A549 (cell line): ENCODE data around the gene RTL1. TPM values are rescaled to one million over a fixed set of nuclear protein-coding genes. Genes with fewer than 3 reads are reported as not detected.

ENCODE experiments used
- ATAC-seq, 2 experiments: fragments of 200-7000 bp in 1 of 2; fragments of >200 bp in 1 of 2; cut with Nextera tagmentation in 1 of 2; cut with Tn5 transposase in 1 of 2; 3 replicates each; pipeline versions ENCODE4 v1.8.0 to v1.9.1; 2018 to 2020; ENCODE audit warnings: mild to moderate bottlenecking in 1 of 2, moderate library complexity in 1 of 2
- CTCF ChIA-PET: fragments of 300-600 bp; sonication (Branson Sonifier 250); formaldehyde crosslinking; extraction: SDS; loops from one replicate; lab custom pipeline; 2021; ENCODE audit warnings: antibody characterized with exemption, inconsistent platforms; lab: Yijun Ruan, JAX
- POLR2A ChIA-PET: fragments of 350-600 bp; formaldehyde crosslinking; extraction: SDS; loops from one replicate; lab custom pipeline; 2021; ENCODE audit warnings: antibody characterized with exemption, inconsistent platforms; lab: Yijun Ruan, JAX
- DNase-seq, 2 experiments: peaks; one replicate each; pipeline versions ENCODE4 v3.0.0 to v3.0.0-alpha.2; 2011 to 2016; ENCODE audit warnings: low read depth in 1 of 2, low spot score in 1 of 2
- FAIRE-seq: peaks from 2 replicates; lab custom pipeline; 2011; peaks lifted over from hg19 to GRCh38; lab: Jason Lieb, UNC
- H3K27ac ChIP-seq, 2 experiments: fragments of >200 bp; sonication (Bioruptor Twin); formaldehyde crosslinking; 3 replicates each; pipeline ENCODE4 v1.5.1; 2016 to 2017
- H3K4me1 ChIP-seq: fragments of >200 bp; sonication (Bioruptor Twin); formaldehyde crosslinking; 3 replicates; pipeline ENCODE4 v1.6.1; 2016
- H3K4me2 ChIP-seq: fragments of >200 bp; sonication (Bioruptor Twin); formaldehyde crosslinking; 3 replicates; pipeline ENCODE4 v1.6.1; 2016
- H3K4me3 ChIP-seq: fragments of >200 bp; sonication (Bioruptor Twin); formaldehyde crosslinking; 3 replicates; pipeline ENCODE4 v1.5.1; 2016
- H3K9me3 ChIP-seq: fragments of >200 bp; sonication (Bioruptor Twin); formaldehyde crosslinking; 3 replicates; pipeline ENCODE4 v1.6.1; 2016
- BHLHE40 ChIP-seq: IDR thresholded peaks from 2 replicates; pipeline ENCODE4 v1.6.1; 2012; ENCODE audit warnings: low read depth, low read length, inconsistent platforms
- CBX8 ChIP-seq: fragments of 200-600 bp; sonication (generic); IDR thresholded peaks from 2 replicates; pipeline ENCODE4 v1.6.1; 2016
- CHD2 ChIP-seq: fragments of 150-350 bp; IDR thresholded peaks from 2 replicates; pipeline ENCODE4 v1.6.1; 2014; ENCODE audit warnings: low read length; ENCODE audit not compliant: partially characterized antibody
- EP300 ChIP-seq, 2 experiments: fragments of >200 bp; sonication (Bioruptor Twin); formaldehyde crosslinking; IDR thresholded peaks; 2 replicates in 1 of 2; 3 replicates in 1 of 2; pipeline ENCODE4 v1.6.1; 2016 to 2017
- FOSB ChIP-seq: fragments of 250-450 bp; sonication (Bioruptor Pico); IDR thresholded peaks from 2 replicates; pipeline ENCODE4 v1.5.0; 2020; ENCODE audit warnings: mild to moderate bottlenecking, moderate library complexity
- FOXS1 ChIP-seq: fragments of 250-450 bp; sonication (Bioruptor Pico); IDR thresholded peaks from 2 replicates; pipeline ENCODE4 v1.5.0; 2020; ENCODE audit warnings: mild to moderate bottlenecking, moderate library complexity
- GATA3 ChIP-seq: IDR thresholded peaks from 2 replicates; pipeline ENCODE4 v1.6.1; 2012; ENCODE audit warnings: borderline replicate concordance
- HOXB13 ChIP-seq: fragments of 250-450 bp; sonication (Bioruptor Pico); IDR thresholded peaks from 2 replicates; pipeline ENCODE4 v1.5.0; 2020; ENCODE audit warnings: low read depth, mild to moderate bottlenecking, moderate library complexity
- JUN ChIP-seq, 2 experiments: fragments of >200 bp; sonication (Bioruptor Twin); formaldehyde crosslinking; IDR thresholded peaks; 2 replicates in 1 of 2; 3 replicates in 1 of 2; pipeline ENCODE4 v1.6.1; 2016 to 2017
- JUNB ChIP-seq: fragments of >200 bp; sonication (Bioruptor Twin); formaldehyde crosslinking; IDR thresholded peaks from 2 replicates; pipeline ENCODE4 v1.6.1; 2016
- KDM1A ChIP-seq: fragments of 200-600 bp; sonication (generic); IDR thresholded peaks from 2 replicates; pipeline ENCODE4 v1.6.1; 2016; ENCODE audit warnings: low read depth, mild to moderate bottlenecking
- MAFK ChIP-seq: fragments of 450-650 bp; IDR thresholded peaks from 2 replicates; pipeline ENCODE4 v1.6.1; 2014; ENCODE audit not compliant: partially characterized antibody
- NFE2L2 ChIP-seq: fragments of 150-350 bp; conservative IDR thresholded peaks from 2 replicates; pipeline ENCODE4 v1.6.1; 2014; ENCODE audit warnings: low read length
- NPAS2 ChIP-seq: fragments of 250-450 bp; sonication (Bioruptor Pico); IDR thresholded peaks from 2 replicates; pipeline ENCODE4 v1.8.0; 2022; ENCODE audit warnings: mild to moderate bottlenecking, moderate library complexity, borderline replicate concordance
- POLR2A ChIP-seq: IDR thresholded peaks from 2 replicates; pipeline ENCODE4 v1.6.1; 2012; ENCODE audit warnings: mild to moderate bottlenecking, low read length
- RAD21 ChIP-seq, 2 experiments: fragments of >200 bp in 1 of 2; sonication (Bioruptor Twin) in 1 of 2; formaldehyde crosslinking in 1 of 2; IDR thresholded peaks in 1 of 2; conservative IDR thresholded peaks in 1 of 2; 2 replicates in 1 of 2; 3 replicates in 1 of 2; pipeline ENCODE4 v1.6.1; 2012 to 2018; ENCODE audit warnings: inconsistent platforms in 1 of 2
- RARB ChIP-seq: fragments of 250-450 bp; sonication (Bioruptor Pico); IDR thresholded peaks from 2 replicates; pipeline ENCODE4 v1.8.0; 2021; ENCODE audit warnings: mild to moderate bottlenecking, moderate library complexity
- RCOR1 ChIP-seq: fragments of 150-350 bp; IDR thresholded peaks from 2 replicates; pipeline ENCODE4 v1.6.1; 2014; ENCODE audit warnings: antibody characterized with exemption, low read length, low read depth
- RNF2 ChIP-seq: fragments of 200-600 bp; sonication (generic); IDR thresholded peaks from 2 replicates; pipeline ENCODE4 v1.6.1; 2016; ENCODE audit warnings: low read depth, mild to moderate bottlenecking, antibody characterized with exemption, moderate library complexity, borderline replicate concordance
- SREBF2 ChIP-seq: fragments of 450-650 bp; IDR thresholded peaks from 2 replicates; pipeline ENCODE4 v1.6.1; 2014; ENCODE audit warnings: mild to moderate bottlenecking, moderate library complexity
- ZC3H11A ChIP-seq: fragments of 450-650 bp; IDR thresholded peaks from 2 replicates; pipeline ENCODE4 v1.6.1; 2014; ENCODE audit warnings: antibody characterized with exemption, mild to moderate bottlenecking
- ZFP36 ChIP-seq: fragments of 450-650 bp; IDR thresholded peaks from 2 replicates; pipeline ENCODE4 v1.6.1; 2014; ENCODE audit warnings: borderline replicate concordance; ENCODE audit not compliant: partially characterized antibody
- ZSCAN20 ChIP-seq: fragments of 250-450 bp; sonication (Bioruptor Pico); IDR thresholded peaks from 2 replicates; pipeline ENCODE4 v1.8.0; 2022; ENCODE audit warnings: mild to moderate bottlenecking, moderate library complexity
- WGBS: methylation state at CpG from one replicate; pipeline ENCODE4 v1.1.6; 2017; ENCODE audit errors: missing lambda C conversion rate; 5-methylcytosine and 5-hydroxymethylcytosine counted together
- polyA plus RNA-seq, 4 experiments: library from polyadenylated mRNA; depleted of rRNA in 3 of 4; stranded (reverse); fragments of >200 nt; fragmentation: RNase III in 1 of 4; extraction: RNeasy Plus Mini Kit Qiagen cat#74134 plus additional on column Dnase treatment in 1 of 4; gene quantifications; 2 replicates in 3 of 4; 3 replicates in 1 of 4; pipeline ENCODE4 v1.2.3, GENCODE V29; 2011 to 2017
- TF ChIP-seq, protein P1 (sequence below): fragments of 150-350 bp; IDR thresholded peaks from 2 replicates; pipeline ENCODE4 v1.6.1; 2014; ENCODE audit warnings: low read depth, mild to moderate bottlenecking, low read length
- TF ChIP-seq, protein P2 (sequence below): fragments of >200 bp; sonication (Bioruptor Twin); formaldehyde crosslinking; IDR thresholded peaks from 2 replicates; pipeline ENCODE4 v1.6.1; 2016
- TF ChIP-seq, protein P3 (sequence below): fragments of 250-450 bp; sonication (Bioruptor Pico); IDR thresholded peaks from 2 replicates; pipeline ENCODE4 v1.5.0; 2021; ENCODE audit warnings: mild to moderate bottlenecking, moderate library complexity, borderline replicate concordance

RTL1 gene
- polyA plus RNA-seq, 2 of the 4 experiments (the other 2 are of a cell fraction): 0.01 TPM; not detected in 1

DNA sequence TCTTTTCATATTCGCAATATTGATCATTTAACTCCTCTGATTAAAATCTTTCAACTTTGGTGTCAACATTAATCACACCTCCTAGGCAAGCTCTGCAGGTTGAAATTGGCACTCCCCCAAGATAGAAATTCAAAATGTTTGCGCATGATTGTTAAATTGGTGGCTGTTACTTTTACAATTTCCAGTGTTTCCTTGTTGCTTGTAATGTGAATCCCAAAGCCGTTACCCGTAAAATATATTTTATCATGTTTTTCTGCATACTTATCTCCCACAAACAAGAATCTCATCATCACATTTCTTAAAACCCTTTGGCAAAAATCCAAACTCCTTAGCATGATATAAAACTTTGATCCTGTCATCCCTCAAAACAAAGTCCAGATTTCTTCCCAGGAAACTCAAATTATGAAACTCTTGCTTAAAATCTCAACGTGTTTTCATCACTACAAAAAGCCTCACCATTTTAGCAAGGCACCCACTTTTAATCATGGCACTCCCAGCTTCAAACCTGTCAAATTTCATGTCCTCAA lies 14.7 kb downstream of the RTL1 start:
- no peak for TF ChIP-seq RARB
- no peak for TF ChIP-seq MAFK
- no peak for TF ChIP-seq JUNB
- TF ChIP-seq, all 56 proteins: peak for 0
- DNase-seq (no peak), ATAC-seq (no peak), FAIRE-seq (no peak)
- POLR2A ChIA-PET: no interaction called here
- Histone ChIP-seq H3K9me3 (no peaks in the 10 kb centered on the region), H3K27ac (no peak overlapping the region), H3K4me2 (no peak overlapping the region), H3K4me3 (no peak overlapping the region), H3K4me1 (no peaks in the 10 kb centered on the region)
- CTCF ChIA-PET: interaction anchor here (4.0 kb wide), 1 partner anchor 13 kb away, joined by 22 read pairs; the partner anchor contains the start of gene RTL1
- 77% methylated on average over 5 of the region's 5 CpGs for WGBS

DNA sequence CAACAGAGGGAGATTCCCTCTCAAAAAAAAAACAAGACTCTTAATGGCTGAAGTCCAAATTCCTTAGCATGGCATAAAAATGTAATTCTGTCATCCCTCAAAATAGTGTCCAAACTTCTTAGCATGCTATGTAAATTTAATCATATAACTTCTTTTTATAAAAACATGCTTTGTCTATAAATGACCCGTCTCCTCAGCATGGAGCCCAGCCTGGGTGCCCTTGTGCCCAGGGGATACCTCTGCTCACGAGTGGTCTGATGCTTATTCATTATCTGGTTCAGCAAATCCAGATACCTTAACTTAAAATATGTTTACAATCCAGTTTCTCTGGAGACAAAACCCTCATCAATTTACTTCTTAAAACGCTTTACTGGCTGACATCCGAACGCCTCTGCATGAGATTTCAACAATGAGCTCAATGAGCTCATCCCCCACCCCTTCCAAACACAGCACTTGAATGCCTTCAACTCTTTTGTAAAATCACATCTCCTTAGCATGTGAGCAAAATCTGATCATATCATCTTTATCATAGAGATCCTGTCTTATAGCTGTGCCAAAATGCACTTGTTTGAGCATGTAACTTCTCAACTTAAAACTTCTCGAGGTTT lies 15.7 kb downstream of the RTL1 start:
- no peak overlapping the region for H3K4me2 ChIP-seq
- ChIA-PET CTCF (interaction anchor here (1.0 to 1.6 kb wide), 2 partner anchors 14 to 225 kb away, joined by 3 to 4 read pairs; no protein-coding TSS in a partner anchor), POLR2A (no interaction called here)
- WGBS: 90% methylated on average over 6 of the region's 6 CpGs
- ATAC-seq (no peak), DNase-seq (no peak), FAIRE-seq (no peak)
- TF ChIP-seq, protein P1, sequence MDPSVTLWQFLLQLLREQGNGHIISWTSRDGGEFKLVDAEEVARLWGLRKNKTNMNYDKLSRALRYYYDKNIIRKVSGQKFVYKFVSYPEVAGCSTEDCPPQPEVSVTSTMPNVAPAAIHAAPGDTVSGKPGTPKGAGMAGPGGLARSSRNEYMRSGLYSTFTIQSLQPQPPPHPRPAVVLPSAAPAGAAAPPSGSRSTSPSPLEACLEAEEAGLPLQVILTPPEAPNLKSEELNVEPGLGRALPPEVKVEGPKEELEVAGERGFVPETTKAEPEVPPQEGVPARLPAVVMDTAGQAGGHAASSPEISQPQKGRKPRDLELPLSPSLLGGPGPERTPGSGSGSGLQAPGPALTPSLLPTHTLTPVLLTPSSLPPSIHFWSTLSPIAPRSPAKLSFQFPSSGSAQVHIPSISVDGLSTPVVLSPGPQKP: no peak
- no peak for TF ChIP-seq RNF2
- no peak for TF ChIP-seq KDM1A
- TF ChIP-seq HOXB13 (CRISPR knock-in tag): no peak
- no peak for TF ChIP-seq NFE2L2
- TF ChIP-seq GATA3: no peak
- no peak for TF ChIP-seq FOXS1
- no peak for TF ChIP-seq JUN (IDR thresholded peaks at IDR 0.05)
- TF ChIP-seq RCOR1: no peak
- no peak for TF ChIP-seq ZSCAN20
- no peak for TF ChIP-seq POLR2A
- no peak for TF ChIP-seq SREBF2
- TF ChIP-seq MAFK: no peak
- no peak for TF ChIP-seq ZC3H11A
- no peak for TF ChIP-seq ZFP36
- H3K27ac ChIP-seq: no peak overlapping the region
- no peak overlapping the region for H3K4me3 ChIP-seq
- H3K9me3 ChIP-seq: no peaks in the 10 kb centered on the region
- no peaks in the 10 kb centered on the region for H3K4me1 ChIP-seq

DNA sequence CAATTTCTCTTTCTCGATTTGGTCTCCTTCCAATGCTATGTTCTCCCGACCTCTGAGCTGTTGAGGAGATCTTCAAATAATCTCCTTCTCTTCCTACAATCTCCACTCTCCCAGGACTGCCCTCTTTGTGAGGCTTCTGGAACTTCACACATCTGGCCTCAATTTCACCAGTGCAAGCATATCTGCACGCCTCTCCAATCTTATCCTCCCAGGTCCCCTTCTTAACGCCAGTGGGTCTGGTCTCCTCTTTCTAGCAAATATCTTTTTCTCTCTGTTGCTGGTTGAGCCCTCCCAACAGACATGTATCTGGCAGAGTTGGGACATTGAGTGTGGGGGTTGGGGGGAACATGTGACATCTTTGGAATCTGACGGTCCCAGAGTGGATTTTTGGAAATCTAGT lies 17.9 kb downstream of the RTL1 start:
- no peak for FAIRE-seq
- DNase-seq: no peak
- ChIA-PET CTCF (interaction anchor here (0.8 kb wide), 1 partner anchor 318 kb away, joined by 3 read pairs; no protein-coding TSS in a partner anchor), POLR2A (no interaction called here)
- ATAC-seq: 0 out of 6 replicates have a peak, but pooled peaks of 1 of the 2 experiments have one; percentile 33
- Histone ChIP-seq H3K4me1 (no peaks in the 10 kb centered on the region), H3K27ac (no peak overlapping the region), H3K9me3 (no peaks in the 10 kb centered on the region), H3K4me2 (no peak overlapping the region), H3K4me3 (no peak overlapping the region)
- 78% methylated on average over 5 of the region's 5 CpGs for WGBS
- TF ChIP-seq CBX8 (no peak), SREBF2 (no peak), FOXS1 (no peak), POLR2A (no peak), NPAS2 (no peak), EP300 (IDR thresholded peaks at IDR 0.05) (no peak), RARB (no peak), RAD21 (conservative IDR thresholded peaks at IDR 0.05 in 1 of 2, IDR thresholded peaks at IDR 0.05 in 1 of 2) (no peak), FOSB (CRISPR knock-in tag) (no peak), BHLHE40 (no peak), MAFK (no peak), CHD2 (no peak), NFE2L2 (no peak)
- TF ChIP-seq, protein P2, sequence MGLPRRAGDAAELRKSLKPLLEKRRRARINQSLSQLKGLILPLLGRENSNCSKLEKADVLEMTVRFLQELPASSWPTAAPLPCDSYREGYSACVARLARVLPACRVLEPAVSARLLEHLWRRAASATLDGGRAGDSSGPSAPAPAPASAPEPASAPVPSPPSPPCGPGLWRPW: no peak
- TF ChIP-seq, protein P3, sequence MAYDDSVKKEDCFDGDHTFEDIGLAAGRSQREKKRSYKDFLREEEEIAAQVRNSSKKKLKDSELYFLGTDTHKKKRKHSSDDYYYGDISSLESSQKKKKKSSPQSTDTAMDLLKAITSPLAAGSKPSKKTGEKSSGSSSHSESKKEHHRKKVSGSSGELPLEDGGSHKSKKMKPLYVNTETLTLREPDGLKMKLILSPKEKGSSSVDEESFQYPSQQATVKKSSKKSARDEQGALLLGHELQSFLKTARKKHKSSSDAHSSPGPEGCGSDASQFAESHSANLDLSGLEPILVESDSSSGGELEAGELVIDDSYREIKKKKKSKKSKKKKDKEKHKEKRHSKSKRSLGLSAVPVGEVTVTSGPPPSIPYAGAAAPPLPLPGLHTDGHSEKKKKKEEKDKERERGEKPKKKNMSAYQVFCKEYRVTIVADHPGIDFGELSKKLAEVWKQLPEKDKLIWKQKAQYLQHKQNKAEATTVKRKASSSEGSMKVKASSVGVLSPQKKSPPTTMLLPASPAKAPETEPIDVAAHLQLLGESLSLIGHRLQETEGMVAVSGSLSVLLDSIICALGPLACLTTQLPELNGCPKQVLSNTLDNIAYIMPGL (CRISPR knock-in tag): no peak
